Heart left ventricle (tissue), 16 donors: ENCODE results near the gene SHROOM3. TPM values are rescaled to one million over a fixed set of nuclear protein-coding genes. Genes with fewer than 3 reads are reported as not detected.
A peak's percentile ranks its signal among the peaks of the same experiment; 100 is the strongest.

Experiments
- ATAC-seq, 4 donors: fragments of 200-7000 bp; cut with Tn5 transposase; one replicate each; pipeline ENCODE4 v1.9.1; 2020 to 2022; ENCODE audit warnings: moderate library complexity in 4 of 4, mild to moderate bottlenecking in 3 of 4, moderate number of reproducible peaks in 1 of 4
- DNase-seq, 5 donors: peaks; one replicate each; pipeline ENCODE4 v3.0.0-alpha.2; 2020
- H3K27ac ChIP-seq, 12 donors: fragments of 200-600 bp; sonication (generic) in 4 of 12; one replicate each; pipeline versions ENCODE4 v1.5.0 to v1.8.0; 2016 to 2022; ENCODE audit warnings: mild to moderate bottlenecking in 2 of 12
- H3K27me3 ChIP-seq, 9 donors: fragments of 200-600 bp; sonication (generic) in 2 of 9; one replicate each; pipeline versions ENCODE4 v1.5.1 to v1.8.0; 2016 to 2022; ENCODE audit warnings: mild to moderate bottlenecking in 3 of 9
- H3K36me3 ChIP-seq, 9 donors: fragments of 200-600 bp; sonication (generic) in 2 of 9; one replicate each; pipeline versions ENCODE4 v1.5.0 to v1.8.0; 2018 to 2022; ENCODE audit warnings: mild to moderate bottlenecking in 2 of 9
- H3K4me1 ChIP-seq, 12 donors: fragments of 200-600 bp; sonication (generic) in 4 of 12; one replicate each; pipeline versions ENCODE4 v1.5.0 to v1.8.0; 2016 to 2022; ENCODE audit warnings: mild to moderate bottlenecking in 3 of 12
- H3K4me3 ChIP-seq, 12 donors: fragments of 200-600 bp; sonication (generic) in 4 of 12; one replicate each; pipeline versions ENCODE4 v1.5.0 to v1.8.0; 2017 to 2022; ENCODE audit warnings: mild to moderate bottlenecking in 9 of 12, moderate library complexity in 4 of 12
- H3K9me3 ChIP-seq, 12 donors: fragments of 200-600 bp; sonication (generic) in 4 of 12; one replicate each; pipeline versions ENCODE4 v1.5.0 to v1.8.0; 2016 to 2022; ENCODE audit warnings: mild to moderate bottlenecking in 1 of 12
- POLR2A ChIP-seq, 2 donors: fragments of 450-650 bp; IDR thresholded peaks; one replicate each; pipeline ENCODE4 v1.6.1; 2017; ENCODE audit warnings: antibody characterized with exemption in 2 of 2, mild to moderate bottlenecking in 2 of 2, moderate library complexity in 2 of 2
- WGBS, 4 donors: extraction: QIAGEN DNeasy Blood & Tissue Kit in 2 of 4; methylation state at CpG; one replicate each; pipeline versions ENCODE4 v1.1.5 to v1.1.7; 2013 to 2018; 5-methylcytosine and 5-hydroxymethylcytosine counted together
- intact Hi-C, 10 donors: fragments of 100-400 bp; cut with DNase I; formaldehyde crosslinking; loops; one replicate each; pipeline versions ENCODE4 v1.11.1 to v1.14.2; 2022
- polyA plus RNA-seq, 2 donors: library from polyadenylated mRNA; stranded (reverse); fragments of 200-250 nt; gene quantifications; one replicate each; pipeline ENCODE4 v1.2.3, GENCODE V29; 2013
- total RNA-seq, 9 donors: library from RNA; depleted of rRNA in 2 of 9; stranded (reverse); fragments of >200 nt in 2 of 9; fragmentation: NEBNext Ultra II Directional in 3 of 9; extraction: Animal tissue kit (Norgen Biotek cat#: 25700) in 3 of 9; gene quantifications; one replicate each; pipeline versions ENCODE4 v1.1.0 to v1.2.4, GENCODE V29; 2016 to 2023
- TF ChIP-seq, protein P1 (sequence below), 12 donors: fragments of 200-600 bp; sonication (generic) in 4 of 12; IDR thresholded peaks; one replicate each; pipeline versions ENCODE4 v1.5.0 to v1.8.0; 2018 to 2022; ENCODE audit warnings: antibody characterized with exemption in 12 of 12, mild to moderate bottlenecking in 5 of 12
- donor health status: ischemic (EF 13 %, LVEDD 7.1; RV severe dilation, severe dysfunction).
- donor health status: healthy with polysubstance abuse.
- donor health status: DM: no; HTN: yes; CAD: no.
- donor health status: DM: no; HTN: no; CAD: no.
- donor health status: ischemic (EF 25% LVEDD 6.9; RV normal size, moderate dysfunction).
- donor health status: ischemic (EF 25% LVEDD 5.7; RV mildly dilated, moderate dysfunction).
- donor health status: healthy.
- donor health status: DM: yes; HTN: yes; CAD: no.
- donor health status: ischemic (EF 35%, LVEDD 5.7; RV mildly dilated, moderate dysfunction).
- donor health status: nonischemic (EF 11% LVEDD 7.7; RV severe dilation, severe dysfunction).
- donor health status: DM: yes; HTN: yes; CAD: no.
- donor health status: PGD.
- donor health status: ischemic (EF 29% LVEDD 5.4; RV normal size, mild dysfunction).
- donor health status: nonischemic (EF 23%, LVEDD 6.1; RV moderate dilation, normal function).

Gene SHROOM3
- total and polyA plus RNA-seq, 11 donors = 4.6 to 38.5 (median 20.3) TPM

DNA sequence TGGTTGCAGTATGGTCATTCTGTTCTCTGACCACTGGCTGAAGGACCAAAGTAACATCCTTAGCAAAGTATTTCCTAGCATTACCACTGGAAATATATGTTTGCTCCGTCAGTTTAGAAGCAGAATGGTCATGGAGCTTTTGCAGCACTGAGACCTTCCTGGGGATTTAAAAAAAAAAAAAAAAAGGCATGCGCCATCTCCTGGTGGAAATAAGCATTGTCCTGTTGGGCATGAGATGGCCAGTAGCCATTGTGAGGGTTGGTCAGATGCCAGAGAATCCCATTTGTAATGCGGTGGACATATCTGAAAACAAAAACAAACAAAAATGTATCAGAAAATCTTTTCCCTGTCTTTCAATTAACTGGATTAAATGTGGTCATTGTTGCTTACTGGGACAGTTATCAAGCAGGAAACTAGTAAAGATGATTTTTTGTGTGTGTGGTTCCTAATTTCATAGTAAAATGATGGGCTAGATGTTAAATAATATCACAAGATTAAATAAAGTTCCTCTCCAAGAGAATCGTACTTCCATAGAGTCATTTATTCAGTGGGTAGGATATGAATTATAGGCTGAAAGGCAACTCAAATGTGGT is 323.4 kb downstream of the SHROOM3 start:
- WGBS, 4 donors = 19 to 34% (median 21%) methylated on average over 4 of the region's 4 CpGs
- H3K4me3 ChIP-seq = no peak overlapping the region
- ATAC-seq = peak; percentile 36 to 66 (median 52)
- no peak for TF ChIP-seq POLR2A (IDR thresholded peaks at IDR 0.05)
- TF ChIP-seq, protein P1, sequence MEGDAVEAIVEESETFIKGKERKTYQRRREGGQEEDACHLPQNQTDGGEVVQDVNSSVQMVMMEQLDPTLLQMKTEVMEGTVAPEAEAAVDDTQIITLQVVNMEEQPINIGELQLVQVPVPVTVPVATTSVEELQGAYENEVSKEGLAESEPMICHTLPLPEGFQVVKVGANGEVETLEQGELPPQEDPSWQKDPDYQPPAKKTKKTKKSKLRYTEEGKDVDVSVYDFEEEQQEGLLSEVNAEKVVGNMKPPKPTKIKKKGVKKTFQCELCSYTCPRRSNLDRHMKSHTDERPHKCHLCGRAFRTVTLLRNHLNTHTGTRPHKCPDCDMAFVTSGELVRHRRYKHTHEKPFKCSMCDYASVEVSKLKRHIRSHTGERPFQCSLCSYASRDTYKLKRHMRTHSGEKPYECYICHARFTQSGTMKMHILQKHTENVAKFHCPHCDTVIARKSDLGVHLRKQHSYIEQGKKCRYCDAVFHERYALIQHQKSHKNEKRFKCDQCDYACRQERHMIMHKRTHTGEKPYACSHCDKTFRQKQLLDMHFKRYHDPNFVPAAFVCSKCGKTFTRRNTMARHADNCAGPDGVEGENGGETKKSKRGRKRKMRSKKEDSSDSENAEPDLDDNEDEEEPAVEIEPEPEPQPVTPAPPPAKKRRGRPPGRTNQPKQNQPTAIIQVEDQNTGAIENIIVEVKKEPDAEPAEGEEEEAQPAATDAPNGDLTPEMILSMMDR (IDR thresholded peaks at IDR 0.05) = peak; percentile 66 to 87 (median 76)
- H3K27ac ChIP-seq = peak overlapping the region in 2 of 12 donors; percentile 2 to 5
- peaks cover 0 to 28% (median 7%) of the 10 kb centered on the region in 9 donors for H3K36me3 ChIP-seq
- H3K4me1 ChIP-seq = peaks cover 0 to 29% (median 10%) of the 10 kb centered on the region in 12 donors
- DNase-seq = no peak
- H3K9me3 ChIP-seq = no peaks in the 10 kb centered on the region
- H3K27me3 ChIP-seq = peaks cover 0 to 3% (median 0%) of the 10 kb centered on the region in 9 donors
- intact Hi-C loops = loop anchor here (2.0 to 10.0 kb wide), 4 partner anchors 246 to 326 kb away; partner anchors contain the start of gene SHROOM3 (in 4 of the 10)

DNA sequence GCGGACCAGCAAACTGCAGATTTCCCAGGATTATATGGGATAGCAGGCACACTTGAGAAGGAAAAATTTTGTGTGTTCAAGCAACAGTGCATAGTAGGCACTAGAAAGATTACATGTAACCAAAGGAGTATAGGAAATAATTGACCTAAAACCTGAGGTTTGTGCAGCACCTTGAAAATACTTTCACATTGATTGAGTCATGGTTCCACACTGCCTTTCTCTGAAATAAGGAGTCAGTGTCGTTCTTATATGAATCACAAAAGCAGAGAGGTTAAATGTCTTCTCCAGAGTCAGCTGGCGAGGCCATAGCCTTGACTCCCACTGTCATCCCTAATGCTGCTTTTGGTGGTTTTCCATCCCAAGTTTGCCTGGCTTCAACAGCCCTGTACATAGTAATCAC is 324.0 kb downstream of the SHROOM3 start:
- no peaks in the 10 kb centered on the region for H3K9me3 ChIP-seq
- TF ChIP-seq, protein P1 (IDR thresholded peaks at IDR 0.05) = no peak
- no peak for TF ChIP-seq POLR2A (IDR thresholded peaks at IDR 0.05)
- WGBS, 4 donors = 89 to 94% (median 91%) methylated on average over 3 of the region's 3 CpGs
- no peak overlapping the region for H3K4me3 ChIP-seq
- H3K27ac ChIP-seq = no peak overlapping the region
- H3K36me3 ChIP-seq = peaks cover 0 to 28% (median 7%) of the 10 kb centered on the region in 9 donors
- peaks cover 0 to 25% (median 8%) of the 10 kb centered on the region in 12 donors for H3K4me1 ChIP-seq
- H3K27me3 ChIP-seq = peaks cover 0 to 3% (median 0%) of the 10 kb centered on the region in 9 donors
- ATAC-seq = no peak
- intact Hi-C loops = loop anchor here (2.0 to 10.0 kb wide), 4 partner anchors 247 to 327 kb away; partner anchors contain the start of gene SHROOM3 (in 4 of the 10)
- DNase-seq = no peak

DNA sequence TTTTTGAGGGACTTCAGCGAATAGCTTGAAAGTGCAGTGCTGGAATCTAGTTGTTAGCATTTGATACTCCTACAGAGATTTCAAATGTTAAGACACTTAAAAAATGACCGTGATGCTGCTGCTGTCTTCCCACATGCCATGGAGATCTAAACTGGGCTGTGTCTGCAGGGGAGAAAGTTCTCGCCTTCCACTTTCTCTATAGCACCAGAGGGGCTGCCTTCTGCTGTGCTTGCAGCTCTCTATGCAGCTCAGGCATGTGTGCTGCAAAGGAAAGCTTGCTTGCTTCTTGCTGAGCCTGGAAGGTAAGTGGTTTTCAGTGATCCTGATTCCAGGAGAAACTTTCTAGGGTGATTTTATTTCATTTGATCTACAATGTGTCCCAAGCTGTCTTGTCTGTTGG is 325.2 kb downstream of the SHROOM3 start:
- no peak overlapping the region for H3K27ac ChIP-seq
- H3K9me3 ChIP-seq = no peaks in the 10 kb centered on the region
- 87 to 94% (median 91%) methylated on average over 3 of the region's 3 CpGs for WGBS, 4 donors
- intact Hi-C loops = loop anchor here in 1 of 10 donors (10.0 kb wide), 1 partner anchor 325 kb away; the partner anchor contains the start of gene SHROOM3
- peaks cover 0 to 23% (median 8%) of the 10 kb centered on the region in 12 donors for H3K4me1 ChIP-seq
- DNase-seq = no peak
- H3K36me3 ChIP-seq = peaks cover 0 to 22% (median 7%) of the 10 kb centered on the region in 9 donors
- H3K27me3 ChIP-seq = peaks cover 0 to 3% (median 0%) of the 10 kb centered on the region in 9 donors
- H3K4me3 ChIP-seq = no peak overlapping the region
- ATAC-seq = no peak
- TF ChIP-seq POLR2A (IDR thresholded peaks at IDR 0.05) = no peak
- TF ChIP-seq, protein P1 (IDR thresholded peaks at IDR 0.05) = no peak
